HUES64 (cell line): ENCODE results near the gene INSRR. TPM values are rescaled to one million over a fixed set of nuclear protein-coding genes. Genes with fewer than 3 reads are reported as not detected.

Experiments
- H3K27ac ChIP-seq: 2 replicates; pipeline ENCODE4 v1.7.0; 2013; ENCODE audit warnings: low read depth, low read length, inconsistent platforms
- H3K27me3 ChIP-seq: 2 replicates; pipeline ENCODE4 v1.6.1; 2013; ENCODE audit warnings: mild to moderate bottlenecking, low read length; ENCODE audit not compliant: insufficient read depth
- H3K36me3 ChIP-seq: 2 replicates; pipeline ENCODE4 v1.6.1; 2013; ENCODE audit warnings: mild to moderate bottlenecking, low read length; ENCODE audit not compliant: insufficient read depth
- H3K4me1 ChIP-seq: 2 replicates; pipeline ENCODE4 v1.6.1; 2013; ENCODE audit warnings: mild to moderate bottlenecking, low read length, moderate library complexity; ENCODE audit not compliant: insufficient read depth
- H3K4me3 ChIP-seq: 2 replicates; pipeline ENCODE4 v1.5.1; 2013; ENCODE audit warnings: mild to moderate bottlenecking, low read length, moderate library complexity
- H3K9ac ChIP-seq: 2 replicates; pipeline ENCODE4 v1.6.1; 2013; ENCODE audit warnings: mild to moderate bottlenecking, low read depth, low read length
- H3K9me3 ChIP-seq: 2 replicates; pipeline ENCODE4 v1.6.1; 2013; ENCODE audit warnings: low read depth, low read length; ENCODE audit not compliant: insufficient read depth
- WGBS: fragments of 150-250, 120-280 bp; methylation state at CpG from one replicate; pipeline ENCODE4 v1.1.7; 2013; ENCODE audit warnings: missing lambda C conversion rate; 5-methylcytosine and 5-hydroxymethylcytosine counted together
- polyA plus RNA-seq, 2 experiments: library from polyadenylated mRNA; stranded (reverse); fragments of 50-300 nt; gene quantifications; one replicate each; pipeline ENCODE4 v1.2.3, GENCODE V29; 2013

Gene INSRR
- polyA plus RNA-seq (2013, experiment 1 of 2): not detected
- not detected for polyA plus RNA-seq (2013, experiment 2 of 2)

DNA sequence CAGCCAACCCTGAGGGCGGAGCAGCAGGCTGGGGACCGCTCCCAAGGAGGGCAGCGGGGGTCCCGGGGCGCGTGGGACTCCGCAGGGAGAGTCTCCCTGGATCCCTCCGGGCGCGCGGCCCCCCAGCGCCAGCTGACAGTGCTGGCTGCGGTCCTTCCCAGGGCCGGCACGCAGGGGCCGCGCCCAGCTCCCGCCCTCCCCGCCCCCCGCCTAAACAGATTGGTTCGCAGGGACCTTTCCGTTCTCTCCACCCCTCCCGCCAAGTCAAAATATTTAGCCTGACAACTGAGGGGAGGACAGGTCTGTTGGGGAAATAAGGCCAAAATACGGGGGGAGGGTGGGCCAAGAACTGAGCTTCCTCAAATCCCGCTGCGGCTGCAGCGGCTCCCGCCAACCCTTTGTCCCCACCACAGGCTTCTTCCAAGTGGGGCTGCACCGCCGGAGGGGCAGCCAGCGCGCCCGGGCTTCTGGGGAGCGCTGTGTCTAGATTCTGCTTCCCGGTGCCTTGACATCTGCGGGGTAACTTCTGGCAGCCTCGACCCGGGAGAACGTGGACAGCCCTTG lies at the start of gene INSRR:
Gene INSRR, minus strand, starts transcription at position 159 of the 564 bp plus-strand sequence. CDS start 496 bp downstream, outside the sequence.
- Histone ChIP-seq H3K9ac (no peak within 1 kb of the TSS; the same call in 1 of the 2 replicates), H3K4me3 (peak within 1 kb of the TSS; percentile 56), H3K27me3 (peaks cover 93% of the 10 kb centered on the region), H3K9me3 (no peaks in the 10 kb centered on the region), H3K36me3 (no peaks in the 10 kb centered on the region), H3K4me1 (peaks cover 5% of the 10 kb centered on the region; the same call in 1 of the 2 replicates), H3K27ac (no peak within 1 kb of the TSS)
- 1% methylated on average over 35 of the region's 39 CpGs for WGBS

GRCh38 chr1:156908541-156908940 lies 49.6 kb upstream of the INSRR start:
- H3K4me3 ChIP-seq: no peak overlapping the region

DNA sequence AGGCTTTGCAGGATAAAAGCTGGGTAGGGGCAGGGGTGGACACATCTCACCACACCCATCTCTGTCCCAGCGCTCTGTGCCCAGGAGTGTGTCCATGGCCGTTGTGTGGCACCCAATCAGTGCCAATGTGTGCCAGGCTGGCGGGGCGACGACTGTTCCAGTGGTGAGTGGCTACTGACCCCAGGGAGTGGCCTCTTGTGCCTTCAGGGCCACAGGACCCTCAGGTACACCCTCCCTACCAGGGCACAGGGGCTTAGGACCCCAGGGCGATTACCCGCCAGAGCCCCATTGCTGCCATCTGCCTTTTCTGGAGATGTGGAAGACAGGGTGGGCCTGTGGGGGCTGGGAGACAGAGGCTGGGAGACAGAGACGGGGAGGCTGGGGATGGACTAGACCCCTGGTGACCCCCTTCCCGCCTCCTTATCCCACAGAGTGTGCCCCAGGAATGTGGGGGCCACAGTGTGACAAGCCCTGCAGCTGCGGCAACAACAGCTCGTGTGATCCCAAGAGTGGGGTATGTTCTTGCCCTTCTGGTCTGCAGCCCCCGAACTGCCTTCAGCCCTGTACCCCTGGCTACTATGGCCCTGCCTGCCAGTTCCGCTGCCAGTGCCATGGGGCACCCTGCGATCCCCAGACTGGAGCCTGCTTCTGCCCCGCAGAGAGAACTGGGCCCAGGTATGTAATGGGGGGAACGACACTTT lies 47.4 kb upstream of the INSRR start:
- Histone ChIP-seq H3K9me3 (no peaks in the 10 kb centered on the region), H3K4me3 (no peak overlapping the region), H3K4me1 (no peaks in the 10 kb centered on the region), H3K36me3 (no peaks in the 10 kb centered on the region), H3K27me3 (no peaks in the 10 kb centered on the region), H3K27ac (no peak overlapping the region), H3K9ac (no peak overlapping the region)
- 93% methylated on average over 16 of the region's 16 CpGs for WGBS

More at GRCh38 chr1:156908541-156908940, 49.6 kb upstream of the INSRR start:
- Histone ChIP-seq H3K4me1 (peaks cover 4% of the 10 kb centered on the region; the same call in 1 of the 2 replicates), H3K9ac (no peak overlapping the region), H3K27me3 (no peaks in the 10 kb centered on the region), H3K27ac (no peak overlapping the region), H3K36me3 (no peaks in the 10 kb centered on the region), H3K9me3 (no peaks in the 10 kb centered on the region)
- WGBS: 92% methylated on average over 29 of the region's 29 CpGs

- Histone ChIP-seq H3K9me3 (no peaks in the 10 kb centered on the region), H3K36me3 (no peaks in the 10 kb centered on the region), H3K4me1 (no peaks in the 10 kb centered on the region), H3K4me3 (no peak overlapping the region), H3K27me3 (no peaks in the 10 kb centered on the region), H3K9ac (no peak overlapping the region), H3K27ac (no peak overlapping the region)
- WGBS: 72% methylated on average over 4 of the region's 4 CpGs
These were observed 46.7 kb upstream of the INSRR start for GRCh38 chr1:156905651-156906050.

GRCh38 chr1:156905176-156905575 lies 46.3 kb upstream of the INSRR start:
- H3K4me3 ChIP-seq: no peak overlapping the region
- no peaks in the 10 kb centered on the region for H3K4me1 ChIP-seq
- H3K27me3 ChIP-seq: no peaks in the 10 kb centered on the region
- H3K9ac ChIP-seq: no peak overlapping the region
- WGBS: 88% methylated on average over 16 of the region's 16 CpGs
- H3K9me3 ChIP-seq: no peaks in the 10 kb centered on the region
- no peaks in the 10 kb centered on the region for H3K36me3 ChIP-seq
- H3K27ac ChIP-seq: no peak overlapping the region

- H3K27me3 ChIP-seq: no peaks in the 10 kb centered on the region
- H3K4me1 ChIP-seq: no peaks in the 10 kb centered on the region
- no peak overlapping the region for H3K4me3 ChIP-seq
- no peaks in the 10 kb centered on the region for H3K9me3 ChIP-seq
- H3K36me3 ChIP-seq: no peaks in the 10 kb centered on the region
- 90% methylated on average over 16 of the region's 19 CpGs for WGBS
- H3K9ac ChIP-seq: 0 out of 2 replicates have a peak overlapping the region, but pooled peaks have one; percentile 7
- no peak overlapping the region for H3K27ac ChIP-seq
These were observed 45.5 kb upstream of the INSRR start for GRCh38 chr1:156904187-156904959.

DNA sequence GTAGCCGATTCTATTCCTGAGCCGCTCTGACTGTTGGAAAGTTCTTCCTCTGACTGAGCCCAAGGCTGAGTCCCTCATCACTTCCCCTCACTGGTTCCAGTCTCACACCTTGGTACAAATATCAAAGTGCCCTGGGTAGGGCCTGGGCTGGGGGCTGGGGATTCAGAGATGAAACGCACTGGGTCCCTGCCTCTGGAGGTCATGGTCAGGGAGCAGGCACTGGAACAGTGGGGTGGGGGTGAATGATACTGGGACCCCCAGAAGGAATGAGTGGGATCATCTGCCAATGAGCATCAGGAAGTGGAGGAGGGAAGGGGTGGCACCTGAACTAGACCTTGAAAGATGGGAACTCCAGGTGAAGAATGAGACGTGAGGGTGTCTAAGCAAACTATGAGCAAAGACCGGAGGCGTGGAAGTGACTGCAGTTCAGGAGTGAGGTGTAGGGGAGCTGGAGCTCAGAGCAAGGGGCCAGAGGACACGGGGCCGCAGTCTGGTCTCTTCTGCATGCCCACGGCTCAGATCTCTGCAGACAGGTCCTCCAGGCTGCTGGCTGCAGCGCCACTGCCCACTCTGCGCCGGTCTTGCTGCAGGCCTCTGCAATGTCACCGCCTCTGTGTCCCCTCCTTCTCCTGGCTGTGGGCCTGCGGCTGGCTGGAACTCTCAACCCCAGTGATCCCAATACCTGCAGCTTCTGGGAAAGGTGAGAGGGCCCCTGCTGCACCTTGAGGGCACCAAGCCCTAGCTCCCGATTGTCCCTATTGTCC lies 44.6 kb upstream of the INSRR start:
- Histone ChIP-seq H3K27me3 (no peaks in the 10 kb centered on the region), H3K9me3 (no peaks in the 10 kb centered on the region), H3K36me3 (no peaks in the 10 kb centered on the region), H3K4me3 (no peak overlapping the region), H3K4me1 (no peaks in the 10 kb centered on the region), H3K9ac (no peak overlapping the region), H3K27ac (no peak overlapping the region)
- WGBS: 88% methylated on average over 15 of the region's 15 CpGs

DNA sequence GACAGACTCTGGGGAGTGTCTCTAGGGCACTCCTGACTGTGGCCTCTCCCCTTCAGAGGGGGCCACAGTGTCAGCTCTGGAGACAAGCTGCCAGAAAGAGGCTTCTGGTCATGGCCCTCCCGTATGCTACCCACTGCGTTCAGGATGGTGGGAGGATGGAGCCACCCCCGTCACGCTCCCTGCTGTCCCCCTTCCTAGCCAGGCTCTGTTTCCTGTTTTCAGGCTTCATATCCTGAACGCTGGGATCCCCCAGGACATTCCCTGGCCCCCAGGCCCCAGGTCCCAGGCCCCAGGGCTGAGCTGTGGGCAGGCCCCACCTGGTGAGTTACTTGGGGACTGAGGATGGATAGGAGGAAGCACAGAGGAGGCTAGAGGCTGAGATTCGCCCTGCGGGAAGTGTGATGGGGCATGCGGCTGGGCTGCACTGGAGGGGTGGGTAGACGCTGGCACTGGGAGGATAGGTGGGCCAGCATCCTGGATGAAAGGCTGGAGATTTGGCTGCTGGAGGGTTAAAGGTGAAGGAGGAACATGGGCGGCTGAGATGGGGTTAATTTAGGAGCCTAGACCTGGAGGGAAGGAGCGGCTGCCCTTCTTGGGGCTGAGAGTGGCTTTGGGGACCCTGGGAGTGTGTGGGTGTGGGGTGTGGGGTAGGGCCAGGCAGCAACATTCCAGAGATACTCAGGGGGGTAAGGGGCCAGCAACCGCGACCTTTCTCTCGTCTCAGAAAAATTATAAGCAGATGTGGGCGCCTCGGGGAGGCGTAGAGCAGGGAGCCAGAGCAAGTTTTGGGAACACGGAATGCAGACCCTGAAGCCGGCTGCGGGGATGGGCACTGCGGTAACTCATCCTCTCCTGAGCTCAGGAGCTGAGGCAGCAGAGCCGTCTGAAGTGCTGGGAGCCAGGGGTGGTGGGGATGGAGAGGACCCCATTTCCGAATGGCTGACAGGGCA lies 43.3 kb upstream of the INSRR start:
- WGBS: 84% methylated on average over 22 of the region's 23 CpGs
- H3K36me3 ChIP-seq: no peaks in the 10 kb centered on the region
- no peaks in the 10 kb centered on the region; the same call in 1 of the 2 replicates for H3K27me3 ChIP-seq
- H3K4me1 ChIP-seq: peaks cover 6% of the 10 kb centered on the region; the same call in 1 of the 2 replicates
- H3K4me3 ChIP-seq: no peak overlapping the region
- no peaks in the 10 kb centered on the region for H3K9me3 ChIP-seq
- H3K9ac ChIP-seq: no peak overlapping the region
- no peak overlapping the region for H3K27ac ChIP-seq

DNA sequence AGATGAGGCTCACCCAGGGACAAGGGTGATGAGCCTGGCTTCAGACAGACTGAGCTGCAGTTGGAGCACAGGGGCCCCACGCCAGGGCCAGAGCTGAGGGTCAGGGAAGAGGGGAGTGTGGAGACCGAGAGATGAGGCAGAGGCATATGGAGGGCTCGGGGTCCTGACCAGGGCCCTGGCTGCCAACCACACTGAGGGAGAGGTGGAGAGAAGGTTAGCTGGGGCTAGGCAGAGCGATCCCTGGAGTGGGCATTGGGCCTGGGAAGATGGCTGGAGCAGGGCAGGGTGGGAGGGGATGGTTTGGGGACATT lies 42.6 kb upstream of the INSRR start:
- WGBS: 89% methylated on average over 4 of the region's 4 CpGs

More for the DNA sequence above, 42.6 kb upstream of the INSRR start:
- H3K27ac ChIP-seq: no peak overlapping the region
- H3K4me1 ChIP-seq: peaks cover 12% of the 10 kb centered on the region; the same call in 1 of the 2 replicates
- no peaks in the 10 kb centered on the region for H3K36me3 ChIP-seq
- H3K27me3 ChIP-seq: no peaks in the 10 kb centered on the region; the same call in 1 of the 2 replicates
- no peaks in the 10 kb centered on the region for H3K9me3 ChIP-seq
- no peak overlapping the region for H3K9ac ChIP-seq
- H3K4me3 ChIP-seq: no peak overlapping the region
